Raji (cell line): Measurements from ENCODE around the gene LHPP.

Experiments
- POLR2A ChIP-seq: IDR thresholded peaks from 2 replicates; pipeline ENCODE4 v1.6.1; 2011; ENCODE audit warnings: low read depth, low read length, control low read depth; ENCODE audit not compliant: insufficient read depth

LHPP gene

GRCh38 chr10:124605856-124606812, 144.5 kb downstream of the LHPP start:
- no peak for TF ChIP-seq POLR2A

- TF ChIP-seq POLR2A: no peak
Measured at GRCh38 chr10:124606822-124607221, 145.2 kb downstream of the LHPP start.

GRCh38 chr10:124607693-124608092, 146.1 kb downstream of the LHPP start:
- no peak for TF ChIP-seq POLR2A

- TF ChIP-seq POLR2A: no peak
Measured at GRCh38 chr10:124608093-124608721, 146.6 kb downstream of the LHPP start.

GRCh38 chr10:124609698-124610097, 148.1 kb downstream of the LHPP start:
- no peak for TF ChIP-seq POLR2A

- TF ChIP-seq POLR2A: no peak
Measured at GRCh38 chr10:124611738-124612137, 150.1 kb downstream of the LHPP start.

GRCh38 chr10:124612611-124613498, 151.2 kb downstream of the LHPP start:
- TF ChIP-seq POLR2A: no peak

- TF ChIP-seq POLR2A: no peak
Measured at GRCh38 chr10:124614003-124614659, 152.5 kb downstream of the LHPP start.

GRCh38 chr10:124615259-124615658, 153.6 kb downstream of the LHPP start:
- no peak for TF ChIP-seq POLR2A

GRCh38 chr10:124616040-124616835, 154.6 kb downstream of the LHPP start:
- TF ChIP-seq POLR2A: no peak

GRCh38 chr10:124616836-124617130, 155.2 kb downstream of the LHPP start:
- TF ChIP-seq POLR2A: no peak

GRCh38 chr10:124618470-124619073, 156.9 kb downstream of the LHPP start:
- TF ChIP-seq POLR2A: no peak

GRCh38 chr10:124619195-124619594, 157.6 kb downstream of the LHPP start:
- TF ChIP-seq POLR2A: no peak
